Neuronal stem cell (in vitro differentiated cells): Measurements from ENCODE around the gene PC.
A peak's percentile ranks its signal among the peaks of the same experiment; 100 is the strongest.

Source experiments
- DNase-seq: peaks from one replicate; pipeline ENCODE4 v3.0.0-alpha.2; 2013; ENCODE audit warnings: low spot score
- H2AFZ ChIP-seq: one replicate; pipeline ENCODE4 v1.6.1; 2013; ENCODE audit warnings: mild to moderate bottlenecking, low read length, inconsistent platforms
- H2AK5ac ChIP-seq: 2 replicates; pipeline ENCODE4 v1.6.1; 2013; ENCODE audit warnings: low read depth, mild to moderate bottlenecking, inconsistent platforms, low read length, moderate library complexity, mixed read lengths
- H2BK120ac ChIP-seq: 2 replicates; pipeline ENCODE4 v1.6.1; 2013; ENCODE audit warnings: low read depth, mild to moderate bottlenecking, inconsistent platforms, low read length, moderate library complexity, mixed read lengths
- H2BK12ac ChIP-seq: one replicate; pipeline ENCODE4 v1.6.1; 2013; ENCODE audit warnings: low read length, inconsistent platforms
- H2BK15ac ChIP-seq: 2 replicates; pipeline ENCODE4 v1.6.1; 2013; ENCODE audit warnings: mild to moderate bottlenecking, low read length, inconsistent platforms, mixed read lengths
- H2BK5ac ChIP-seq: one replicate; pipeline ENCODE4 v1.6.1; 2013; ENCODE audit warnings: inconsistent platforms, mild to moderate bottlenecking, low read length, moderate library complexity
- H3K14ac ChIP-seq: one replicate; pipeline ENCODE4 v1.6.1; 2013; ENCODE audit warnings: low read length, inconsistent platforms
- H3K18ac ChIP-seq: 2 replicates; pipeline ENCODE4 v1.6.1; 2013; ENCODE audit warnings: low read length, inconsistent platforms
- H3K23ac ChIP-seq: 2 replicates; pipeline ENCODE4 v1.6.1; 2013; ENCODE audit warnings: low read depth, mild to moderate bottlenecking, mixed read lengths, low read length, inconsistent platforms; ENCODE audit not compliant: poor library complexity
- H3K27ac ChIP-seq: replicated peaks from 3 replicates; pipeline ENCODE4 v1.5.1; 2013; ENCODE audit warnings: low read length, inconsistent platforms
- H3K27me3 ChIP-seq, 3 experiments: 2 replicates each; pipeline ENCODE4 v1.6.1; 2013; ENCODE audit warnings: low read length in 3 of 3, mild to moderate bottlenecking in 2 of 3, inconsistent platforms in 1 of 3, low read depth in 1 of 3, mixed read lengths in 1 of 3, moderate library complexity in 1 of 3; ENCODE audit not compliant: control insufficient read depth in 3 of 3, insufficient read depth in 3 of 3
- H3K36me3 ChIP-seq, 2 donors: replicated peaks in 1 of 2; 2 replicates each; pipeline ENCODE4 v1.6.1; 2013; ENCODE audit warnings: low read length in 2 of 2; ENCODE audit not compliant: control insufficient read depth in 2 of 2, insufficient read depth in 2 of 2
- H3K4ac ChIP-seq: 2 replicates; pipeline ENCODE4 v1.6.1; 2013; ENCODE audit warnings: inconsistent platforms, mild to moderate bottlenecking, low read length, moderate library complexity
- H3K4me1 ChIP-seq, 2 donors: 1 replicate in 1 of 2; 2 replicates in 1 of 2; pipeline ENCODE4 v1.6.1; 2013; ENCODE audit warnings: low read length in 2 of 2, low read depth in 1 of 2; ENCODE audit not compliant: control insufficient read depth in 2 of 2, insufficient read depth in 1 of 2
- H3K4me2 ChIP-seq: one replicate; pipeline ENCODE4 v1.6.1; 2013; ENCODE audit warnings: mild to moderate bottlenecking, low read length, inconsistent platforms; ENCODE audit not compliant: insufficient read depth, poor library complexity, severe bottlenecking
- H3K4me3 ChIP-seq, 2 donors: 2 replicates each; pipeline ENCODE4 v1.5.1; 2013; ENCODE audit warnings: low read length in 2 of 2, mild to moderate bottlenecking in 2 of 2, inconsistent platforms in 1 of 2, moderate library complexity in 1 of 2
- H3K79me1 ChIP-seq: one replicate; pipeline ENCODE4 v1.6.1; 2013; ENCODE audit warnings: low read depth, mild to moderate bottlenecking, inconsistent platforms, low read length, moderate library complexity
- H3K9ac ChIP-seq: one replicate; pipeline ENCODE4 v1.6.1; 2013; ENCODE audit warnings: mild to moderate bottlenecking, low read depth, low read length, inconsistent platforms; ENCODE audit not compliant: poor library complexity
- H3K9me3 ChIP-seq, 2 donors: replicated peaks in 1 of 2; 2 replicates each; pipeline versions ENCODE3 to v1.6.1; 2013; ENCODE audit warnings: low read length in 2 of 2, mild to moderate bottlenecking in 2 of 2, inconsistent platforms in 1 of 2, low read depth in 1 of 2, mixed read lengths in 1 of 2, moderate library complexity in 1 of 2; ENCODE audit not compliant: control insufficient read depth in 2 of 2, insufficient read depth in 1 of 2
- H4K8ac ChIP-seq: one replicate; pipeline ENCODE4 v1.6.1; 2013; ENCODE audit warnings: low read depth, mild to moderate bottlenecking, inconsistent platforms, low read length, moderate library complexity
- H4K91ac ChIP-seq: one replicate; pipeline ENCODE4 v1.6.1; 2013; ENCODE audit warnings: low read length, low read depth, mild to moderate bottlenecking, inconsistent platforms; ENCODE audit not compliant: poor library complexity
- WGBS, 2 donors: extraction: QIAGEN DNeasy Blood & Tissue Kit; methylation state at CpG; one replicate each; pipeline ENCODE4 v1.1.7; 2013; ENCODE audit warnings: missing lambda C conversion rate in 2 of 2, mixed read lengths in 1 of 2; ENCODE audit not compliant: insufficient read length in 2 of 2, insufficient replicate concordance in 1 of 2; ENCODE audit errors: extremely low coverage in 2 of 2; 5-methylcytosine and 5-hydroxymethylcytosine counted together

Gene PC

DNA sequence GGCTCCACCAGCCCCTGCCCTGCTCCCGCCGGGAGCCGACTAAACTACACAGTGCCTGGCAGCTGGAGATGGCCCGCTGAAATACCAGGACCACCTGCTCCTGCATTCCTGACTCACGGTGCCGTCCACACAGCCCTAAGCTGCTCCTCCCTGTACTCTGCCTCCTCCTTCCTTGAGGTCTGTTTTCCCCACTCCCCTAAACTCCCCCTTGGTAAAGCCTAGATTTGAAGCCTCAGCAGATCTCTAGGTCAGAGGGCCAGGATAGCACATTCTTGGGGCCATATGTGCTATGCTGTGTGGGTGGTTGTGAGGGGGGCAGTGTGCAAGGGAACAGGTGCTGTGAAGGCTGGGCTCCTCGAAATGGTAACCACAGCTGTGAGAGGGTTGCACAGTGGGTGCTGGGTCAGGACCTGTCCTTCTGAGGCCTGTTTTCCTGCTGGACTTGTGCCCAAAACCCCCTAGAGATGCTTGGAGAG lies 91.6 kb downstream of the PC start:
- Histone ChIP-seq H2AK5ac (no peak overlapping the region), H4K8ac (no peak overlapping the region), H3K23ac (peak overlapping the region; percentile 13), H2BK12ac (no peak overlapping the region), H3K14ac (no peak overlapping the region), H3K4me3 (no peak overlapping the region), H4K91ac (no peak overlapping the region), H3K18ac (peak overlapping the region; percentile 81), H2AFZ (no peak overlapping the region), H3K79me1 (peaks cover 2% of the 10 kb centered on the region), H2BK120ac (no peak overlapping the region), H3K27ac (no peak overlapping the region), H3K36me3 (peaks cover 0 to 4% of the 10 kb centered on the region in 2 donors), H3K4ac (no peak overlapping the region), H3K4me2 (no peak overlapping the region), H2BK5ac (no peak overlapping the region), H3K9me3 (no peaks in the 10 kb centered on the region), H3K27me3 (no peaks in the 10 kb centered on the region), H3K4me1 (peaks cover 0 to 3% of the 10 kb centered on the region in 2 donors), H2BK15ac (no peak overlapping the region), H3K9ac (no peak overlapping the region)
- WGBS, 2 donors = no CpG with 5 or more reads among the region's 7 CpGs
- no peak for DNase-seq

DNA sequence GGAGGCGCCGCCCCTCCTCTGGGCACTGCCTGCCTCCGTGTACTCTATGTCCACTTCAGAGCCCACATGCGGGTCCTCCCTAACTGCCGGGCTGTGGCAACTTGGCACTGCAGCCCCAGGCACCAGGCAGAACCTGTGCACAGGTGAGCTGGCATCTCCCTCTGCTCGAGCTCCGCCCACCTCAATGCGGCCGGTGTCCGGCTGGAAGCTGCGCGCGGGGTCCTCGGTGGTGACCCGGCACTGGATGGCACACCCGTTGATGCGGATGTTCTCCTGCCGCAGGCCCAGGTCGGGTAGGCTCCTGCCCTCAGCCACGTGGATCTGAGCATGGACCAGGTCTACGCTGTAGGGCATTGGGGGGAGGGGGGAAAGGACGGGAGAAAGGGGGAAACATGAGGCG lies 92.2 kb downstream of the PC start:
- Histone ChIP-seq H3K4me3 (no peak overlapping the region), H2BK12ac (no peak overlapping the region), H3K36me3 (peaks cover 0 to 4% of the 10 kb centered on the region in 2 donors), H3K9ac (peak overlapping the region; percentile 37), H4K8ac (no peak overlapping the region), H3K18ac (peak overlapping the region; percentile 81), H2AK5ac (no peak overlapping the region), H3K79me1 (peaks cover 2% of the 10 kb centered on the region), H3K23ac (peak overlapping the region; percentile 13), H2BK120ac (no peak overlapping the region), H3K14ac (peak overlapping the region; percentile 32), H2AFZ (no peak overlapping the region), H2BK5ac (no peak overlapping the region), H3K4me1 (peaks cover 0 to 3% of the 10 kb centered on the region in 2 donors), H4K91ac (no peak overlapping the region), H3K9me3 (no peaks in the 10 kb centered on the region), H3K4me2 (no peak overlapping the region), H2BK15ac (no peak overlapping the region), H3K27ac (no peak overlapping the region), H3K4ac (no peak overlapping the region), H3K27me3 (no peaks in the 10 kb centered on the region)
- no peak for DNase-seq
- no CpG with 5 or more reads among the region's 23 CpGs for WGBS, 2 donors

DNA sequence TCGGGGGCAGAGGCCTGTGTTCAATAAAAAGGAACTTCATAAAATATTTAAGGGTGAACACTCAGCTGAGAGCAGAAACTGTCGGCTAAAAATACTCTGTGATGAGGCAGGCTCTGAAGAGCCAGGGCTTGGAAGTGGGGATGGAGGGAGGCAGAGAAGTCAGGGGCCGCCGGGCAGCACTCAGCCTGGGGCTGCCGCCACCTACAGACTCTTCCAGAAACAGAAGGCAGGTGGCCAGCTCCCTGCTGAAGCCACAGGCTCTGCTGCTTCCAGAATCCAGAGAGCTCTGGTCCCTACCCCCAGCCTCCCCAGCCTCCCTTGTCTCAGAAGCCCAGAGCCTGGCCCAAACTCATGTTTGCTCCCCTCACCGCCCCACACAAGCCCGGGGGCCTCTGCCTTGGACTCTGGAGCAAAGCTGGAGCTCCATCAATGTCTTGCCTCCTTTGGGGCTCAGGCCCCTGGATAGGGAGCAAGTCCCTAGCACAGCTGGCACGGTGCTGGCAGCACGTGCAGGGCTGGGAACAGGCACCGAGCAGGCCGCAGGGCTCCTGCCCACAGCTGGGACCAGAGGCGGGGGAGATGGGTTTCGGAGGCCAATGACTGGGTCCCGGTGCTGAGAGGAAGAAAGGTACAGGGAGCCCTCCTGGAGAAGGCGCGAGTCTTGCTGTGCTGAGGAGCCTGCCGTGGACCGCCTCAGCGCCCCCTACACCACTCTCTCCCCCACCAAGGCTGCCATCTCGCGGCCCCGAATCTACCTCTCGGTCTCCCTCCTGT lies 93.1 kb downstream of the PC start:
- Histone ChIP-seq H2BK120ac (no peak overlapping the region), H3K4me1 (peaks cover 0 to 3% of the 10 kb centered on the region in 2 donors), H2BK5ac (peak overlapping the region; percentile 58), H3K9ac (peak overlapping the region; percentile 38), H3K4ac (no peak overlapping the region), H3K23ac (peak overlapping the region; percentile 47), H3K27me3 (no peaks in the 10 kb centered on the region), H2AK5ac (peak overlapping the region; percentile 76), H4K8ac (no peak overlapping the region), H3K4me3 (no peak overlapping the region), H2BK12ac (no peak overlapping the region), H3K27ac (no peak overlapping the region), H3K18ac (no peak overlapping the region), H4K91ac (no peak overlapping the region), H3K36me3 (peaks cover 0 to 4% of the 10 kb centered on the region in 2 donors), H3K4me2 (no peak overlapping the region), H2BK15ac (peak overlapping the region; percentile 69), H3K79me1 (peaks cover 2% of the 10 kb centered on the region), H3K14ac (peak overlapping the region; percentile 44), H3K9me3 (no peaks in the 10 kb centered on the region), H2AFZ (no peak overlapping the region)
- no peak for DNase-seq
- no CpG with 5 or more reads among the region's 23 CpGs for WGBS, 2 donors

DNA sequence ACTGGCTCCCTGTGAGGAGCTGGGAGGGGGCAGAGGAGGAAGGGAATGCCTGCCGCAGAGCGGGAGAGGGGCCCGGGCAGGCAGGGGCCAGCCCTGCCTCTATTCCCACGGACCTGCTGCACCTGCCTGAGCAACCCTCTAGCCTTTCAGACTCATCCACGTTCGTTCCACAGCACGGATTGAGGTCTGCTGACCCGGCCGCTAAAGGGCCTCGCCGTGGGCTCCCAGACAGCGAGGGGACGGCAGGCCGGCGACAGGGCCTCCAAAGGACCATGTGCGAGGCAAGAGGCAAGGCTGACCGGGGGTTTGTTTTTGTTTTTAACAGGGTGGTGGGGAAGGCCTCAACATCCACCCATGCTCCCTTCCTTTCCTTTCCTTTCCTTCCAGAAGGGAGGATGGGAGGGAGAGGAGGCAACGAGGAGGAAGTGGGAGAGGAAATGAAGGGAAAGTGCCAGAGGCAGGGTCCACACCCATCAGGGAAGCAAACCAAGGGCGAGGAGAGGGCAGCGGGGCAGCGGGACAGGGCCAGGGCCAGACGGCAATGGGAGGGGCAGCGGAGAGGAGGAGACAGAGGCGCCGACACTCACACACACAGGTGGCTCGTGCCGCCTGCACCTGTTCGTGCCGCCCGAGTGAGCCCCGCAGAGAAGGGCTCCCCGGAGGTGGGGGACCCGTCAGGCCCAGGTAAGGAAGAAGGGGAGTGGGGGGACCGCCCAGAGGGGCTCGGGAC lies 93.8 kb downstream of the PC start:
- no peaks in the 10 kb centered on the region for H3K9me3 ChIP-seq
- no peak overlapping the region for H2BK12ac ChIP-seq
- no peak overlapping the region for H2BK5ac ChIP-seq
- no peak for DNase-seq
- no peak overlapping the region for H3K4ac ChIP-seq
- H3K14ac ChIP-seq = no peak overlapping the region
- H3K79me1 ChIP-seq = peaks cover 4% of the 10 kb centered on the region
- no peak overlapping the region for H4K91ac ChIP-seq
- no peak overlapping the region for H3K23ac ChIP-seq
- no peak overlapping the region for H3K4me2 ChIP-seq
- H2AFZ ChIP-seq = no peak overlapping the region
- H3K36me3 ChIP-seq = peaks cover 1 to 4% of the 10 kb centered on the region in 2 donors
- H2BK120ac ChIP-seq = no peak overlapping the region
- H3K27ac ChIP-seq = no peak overlapping the region
- H2AK5ac ChIP-seq = no peak overlapping the region
- peak overlapping the region; percentile 46 for H3K18ac ChIP-seq
- H3K4me1 ChIP-seq = peaks cover 0 to 3% of the 10 kb centered on the region in 2 donors
- H3K27me3 ChIP-seq = no peaks in the 10 kb centered on the region
- no peak overlapping the region for H3K4me3 ChIP-seq
- H3K9ac ChIP-seq = no peak overlapping the region
- no peak overlapping the region for H4K8ac ChIP-seq
- H2BK15ac ChIP-seq = no peak overlapping the region
- no CpG with 5 or more reads among the region's 35 CpGs for WGBS, 2 donors
